T-helper 22 cell (primary cell): ENCODE results near the gene CAMK1D.
"Not testable (repeated sequence)": the region's sequence is repeated elsewhere in the genome, so short reads cannot be mapped to it uniquely, and the experiment has no call there.

Experiments
- DNase-seq: peaks from one replicate; pipeline ENCODE4 v3.0.0-alpha.2; 2020; ENCODE audit warnings: low read depth

Gene CAMK1D

DNA sequence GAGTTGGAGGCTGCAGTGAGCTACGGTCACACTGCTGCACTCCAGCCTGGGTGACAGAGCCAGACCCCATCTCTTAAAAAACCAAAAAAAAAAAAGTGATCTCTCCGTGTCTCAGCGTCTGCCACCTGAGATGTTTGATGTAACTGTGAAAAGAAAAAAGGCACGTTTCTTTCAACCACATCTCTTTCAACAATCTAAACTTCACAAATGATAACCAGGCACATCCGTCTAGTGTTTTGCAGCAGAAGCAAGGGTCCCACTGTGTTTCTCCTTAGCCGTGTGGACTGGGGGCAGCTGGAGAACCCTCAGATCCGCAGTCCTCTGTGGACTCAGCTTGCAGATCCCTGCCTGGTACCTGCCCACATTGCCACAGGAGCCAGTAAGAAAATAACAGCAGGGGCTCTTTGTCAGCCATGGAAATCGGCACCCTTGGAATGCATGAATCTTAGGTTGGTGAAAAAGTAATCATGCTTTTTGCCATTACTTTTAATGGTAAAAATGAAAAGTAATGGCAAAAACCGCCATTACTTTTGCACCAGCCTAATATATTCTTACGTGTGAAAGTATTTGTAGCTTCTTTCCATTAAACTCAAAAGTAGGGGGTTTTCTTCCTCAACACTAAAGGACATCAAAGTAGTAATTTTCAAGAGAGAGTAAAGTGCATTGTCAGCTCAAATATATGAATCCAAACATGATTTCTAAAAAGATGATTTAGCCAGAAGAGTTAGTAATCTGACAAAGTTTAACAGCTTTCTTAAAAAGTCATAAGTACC, 375.6 kb downstream of the CAMK1D start:
- DNase-seq = no peak

- DNase-seq = not testable (repeated sequence)
These were observed 376.2 kb downstream of the CAMK1D start for GRCh38 chr10:12725580-12725888.

DNA sequence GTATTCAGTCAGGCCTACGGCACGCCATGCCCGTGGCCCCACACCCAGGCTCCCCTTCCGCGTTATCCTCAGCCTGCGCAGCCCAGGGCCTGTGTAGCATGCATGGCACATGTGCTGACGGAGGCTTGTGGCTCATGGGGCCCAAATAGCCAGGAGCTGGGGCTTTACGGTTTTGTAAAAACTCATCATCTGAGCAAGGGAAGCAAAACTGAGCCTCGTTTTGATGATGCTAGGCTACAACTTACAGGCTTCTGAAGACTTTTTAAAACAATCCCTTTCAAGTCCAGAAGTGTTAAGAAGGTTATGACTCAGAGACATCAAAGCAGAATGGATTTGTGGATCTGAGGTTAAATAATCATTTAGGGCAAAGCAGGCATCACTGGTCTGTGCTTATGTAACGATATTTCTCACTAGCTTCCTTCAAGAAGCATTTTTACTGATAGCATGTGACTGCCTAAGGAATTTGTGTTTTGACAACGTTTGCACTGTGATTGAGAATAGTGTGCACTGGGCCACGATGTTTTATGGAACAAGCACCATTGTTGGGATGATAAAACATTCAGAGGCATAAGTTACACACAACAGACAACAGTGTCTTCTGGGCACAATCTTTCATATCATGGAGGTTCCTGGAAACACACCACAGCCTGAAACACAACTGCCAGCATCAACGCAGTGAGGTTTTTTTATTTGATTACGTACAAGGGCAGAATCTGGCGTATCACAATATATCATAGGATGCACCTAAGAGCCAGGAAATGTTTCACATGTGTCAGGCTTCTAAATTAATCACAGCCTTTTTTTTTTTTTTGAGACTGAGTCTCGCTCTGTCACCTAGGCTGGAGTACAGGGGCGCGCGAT, 377.9 kb downstream of the CAMK1D start:
- no peak for DNase-seq

- DNase-seq = no peak
These were observed 378.5 kb downstream of the CAMK1D start for GRCh38 chr10:12727832-12728215.

DNA sequence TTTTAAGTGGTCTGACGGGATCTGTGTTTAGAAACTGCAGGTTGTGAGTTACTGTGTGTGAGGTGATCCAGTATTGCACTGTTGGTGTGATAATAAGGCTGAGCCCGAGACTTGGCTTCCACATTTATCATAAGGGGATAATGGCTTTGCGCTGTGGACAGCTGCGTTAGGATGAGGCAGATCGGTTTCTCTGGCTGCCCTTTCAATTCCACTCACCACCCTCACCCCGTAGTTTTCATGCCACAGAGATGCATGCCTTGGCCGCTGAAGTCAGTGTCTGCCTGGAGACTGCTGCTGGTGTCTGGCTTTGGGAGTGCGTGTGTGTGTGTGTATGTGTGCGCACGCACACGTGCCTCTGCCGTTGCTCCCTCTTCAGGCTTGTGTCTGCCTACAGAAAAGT, 379.1 kb downstream of the CAMK1D start:
- no peak for DNase-seq

DNA sequence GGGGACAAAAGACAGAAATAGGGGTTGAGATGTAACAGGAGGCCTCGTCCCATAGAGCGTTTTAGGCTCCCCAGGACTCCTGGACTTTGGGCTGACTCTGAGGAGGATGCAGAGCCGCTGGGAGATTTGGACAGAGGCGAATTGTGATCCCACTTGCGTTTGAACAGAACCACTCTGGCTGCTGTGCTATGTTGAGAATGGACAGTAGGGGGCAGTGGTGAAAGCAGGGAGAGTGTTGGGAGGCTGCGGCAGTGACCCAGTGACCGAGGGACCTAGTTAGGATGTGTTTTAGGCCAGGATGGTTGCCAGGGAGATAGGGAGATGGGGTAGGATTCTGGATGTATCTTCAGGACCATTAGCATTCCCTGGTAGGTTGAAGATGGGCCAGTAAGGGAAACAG, 380.5 kb downstream of the CAMK1D start:
- no peak for DNase-seq

GRCh38 chr10:12730809-12731519, 381.6 kb downstream of the CAMK1D start:
- no peak for DNase-seq

DNA sequence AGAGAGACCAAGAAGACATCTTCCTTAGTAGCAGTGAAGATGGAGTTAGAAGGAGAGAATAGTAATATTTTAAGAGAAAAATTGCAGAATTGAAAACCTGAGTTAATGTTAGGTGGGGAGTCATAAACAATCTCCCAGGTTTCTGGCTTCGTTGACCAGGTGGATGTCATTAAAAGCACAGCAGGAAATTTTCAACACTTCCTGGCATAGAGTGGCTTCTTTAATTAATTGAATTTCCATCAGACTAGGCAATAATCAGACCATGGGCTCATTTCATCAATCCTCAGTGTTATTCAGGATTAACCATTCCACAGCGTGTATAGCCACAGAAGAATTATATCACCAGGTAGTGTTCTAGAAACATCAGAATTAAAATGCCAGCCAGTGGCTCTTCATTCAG, 383.9 kb downstream of the CAMK1D start:
- DNase-seq = no peak

DNA sequence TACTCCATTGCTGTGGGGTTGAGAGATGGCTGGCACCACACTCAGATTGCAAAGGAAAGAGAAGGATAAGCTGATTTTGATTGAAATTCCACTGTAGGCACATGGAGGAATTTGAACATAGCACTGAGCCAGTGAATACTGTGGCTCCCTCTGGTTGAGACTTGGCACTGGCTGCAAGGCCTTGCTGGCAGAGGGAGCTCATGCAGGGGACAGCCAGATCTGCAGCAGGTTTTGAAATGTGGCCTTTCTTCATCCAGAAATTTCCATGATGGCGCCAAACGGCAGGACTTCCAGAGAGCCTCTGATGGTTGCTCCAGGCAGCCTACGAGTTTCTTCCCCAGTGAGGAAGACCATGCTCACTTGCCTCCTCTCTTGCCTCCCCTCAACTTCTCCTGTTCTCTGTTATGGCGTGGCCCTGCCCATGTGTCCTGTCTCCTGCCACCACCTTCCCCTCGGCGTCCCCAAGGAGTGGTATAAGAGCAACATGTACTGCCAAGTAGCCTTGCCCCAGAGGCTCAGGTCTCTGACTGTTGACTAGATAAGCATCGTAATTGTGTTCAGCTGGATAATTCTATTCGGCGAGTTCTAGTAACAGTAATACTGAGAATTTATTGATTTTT, 386.6 kb downstream of the CAMK1D start:
- no peak for DNase-seq

- no peak for DNase-seq
These were observed 391.5 kb downstream of the CAMK1D start for GRCh38 chr10:12740813-12741212.

- no peak for DNase-seq
These were observed 392.0 kb downstream of the CAMK1D start for GRCh38 chr10:12741360-12741804.

GRCh38 chr10:12742771-12743170, 393.4 kb downstream of the CAMK1D start:
- DNase-seq = no peak

GRCh38 chr10:12743466-12743865, 394.1 kb downstream of the CAMK1D start:
- not testable (repeated sequence) for DNase-seq

GRCh38 chr10:12743941-12744340, 394.6 kb downstream of the CAMK1D start:
- no peak for DNase-seq

GRCh38 chr10:12748186-12748585, 398.8 kb downstream of the CAMK1D start:
- DNase-seq = no peak

GRCh38 chr10:12749760-12750478, 400.6 kb downstream of the CAMK1D start:
- no peak for DNase-seq

DNA sequence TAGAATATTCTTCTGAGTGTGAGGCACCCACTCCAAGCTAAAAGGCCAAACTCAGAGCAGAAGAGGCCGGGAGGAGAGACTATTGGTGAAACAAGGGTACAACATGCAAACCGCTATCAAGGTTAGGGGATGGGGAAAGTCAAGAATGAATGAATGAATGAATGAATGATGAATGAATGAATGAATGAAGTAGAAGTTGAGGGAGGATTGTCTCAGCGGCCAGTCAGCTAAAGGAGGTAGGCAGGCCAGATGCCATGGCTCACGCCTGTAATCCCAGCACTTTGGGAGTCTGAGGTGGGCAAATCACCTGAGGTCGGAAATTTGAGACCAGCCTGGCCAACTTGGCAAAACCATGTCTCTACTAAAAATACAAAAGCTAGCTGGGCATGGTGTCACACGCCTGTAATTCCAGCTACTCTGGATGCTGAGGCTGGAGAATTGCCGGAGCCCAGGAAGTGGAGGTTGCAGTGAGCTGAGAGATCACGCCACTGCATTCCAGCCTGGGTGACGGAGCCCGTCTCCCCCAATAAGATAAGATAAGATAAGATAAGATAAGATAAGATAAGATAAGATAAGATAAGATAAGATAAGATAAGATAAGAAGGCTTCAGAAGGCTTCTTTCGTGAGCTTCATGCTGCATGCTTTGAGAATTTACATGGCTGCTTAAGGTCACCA, 401.3 kb downstream of the CAMK1D start:
- DNase-seq = no peak

GRCh38 chr10:12755075-12755474, 405.7 kb downstream of the CAMK1D start:
- DNase-seq = no peak

DNA sequence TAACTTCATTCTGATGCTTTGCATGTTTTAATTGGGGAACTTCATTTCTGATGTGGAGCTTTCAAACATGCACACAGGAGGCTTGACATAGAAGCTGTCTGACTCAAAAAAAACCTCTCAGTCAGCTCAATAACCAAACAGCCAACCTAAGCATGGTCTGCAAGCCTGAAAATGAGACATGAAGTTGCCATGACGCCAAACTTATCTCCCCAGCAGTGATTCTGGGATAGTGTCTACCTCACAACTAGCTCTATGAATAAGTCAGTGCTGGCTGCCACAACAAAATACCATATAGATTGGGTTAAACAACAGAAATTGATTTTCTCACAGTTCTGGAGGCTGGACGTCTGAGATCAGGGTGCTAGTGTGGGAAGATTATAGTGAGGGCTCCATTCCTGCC, 408.0 kb downstream of the CAMK1D start:
- no peak for DNase-seq

GRCh38 chr10:12758271-12758670, 408.9 kb downstream of the CAMK1D start:
- DNase-seq = no peak

- DNase-seq = no peak
These were observed 416.9 kb downstream of the CAMK1D start for GRCh38 chr10:12766223-12766622.
